K562 (cell line): Measurements from ENCODE around the gene CALM1. TPM values are rescaled to one million over a fixed set of nuclear protein-coding genes. Genes with fewer than 3 reads are reported as not detected.

Experiments used
- ATAC-seq: fragments of 200-7000 bp; cut with Tn5 transposase; 3 replicates; pipeline ENCODE4 v1.9.1; 2020; ENCODE audit warnings: moderate library complexity
- BruUV-seq: library from RNA; stranded (reverse); fragments of 400-500 nt; replicated peaks from 2 replicates; lab custom pipeline; 2021; lab: Mats Ljungman, UMichigan
- CTCF ChIA-PET: fragments of 300-600 bp; formaldehyde crosslinking; extraction: SDS; loops from one replicate; lab custom pipeline; 2021; ENCODE audit warnings: low intra/inter-chr PET ratio; lab: Yijun Ruan, JAX
- POLR2A ChIA-PET: fragments of 300-600, 350-650 bp; sonication (Branson Sonifier 250); formaldehyde crosslinking; extraction: SDS; loops from one replicate; lab custom pipeline; 2021; ENCODE audit warnings: antibody characterized with exemption, inconsistent platforms; lab: Yijun Ruan, JAX
- DNase-seq, 4 experiments: peaks; one replicate each; pipeline versions ENCODE4 v3.0.0 to v3.0.0-alpha.2; 2011 to 2018; ENCODE audit warnings: low spot score in 3 of 4, mixed read lengths in 3 of 4; ENCODE audit errors: extremely low read depth in 1 of 4
- FAIRE-seq: peaks from 2 replicates; lab custom pipeline; 2011; peaks lifted over from hg19 to GRCh38; lab: Jason Lieb, UNC
- H2AFZ ChIP-seq: 2 replicates; pipeline ENCODE4 v1.6.0; 2011; ENCODE audit warnings: low read depth, low read length, control low read depth, inconsistent platforms
- H3K27ac ChIP-seq: fragments of 200-600 bp; 3 replicates; pipeline ENCODE4 v1.8.0; 2011; ENCODE audit warnings: low read depth, mild to moderate bottlenecking, control low read depth, inconsistent platforms, low read length, moderate library complexity, mixed read lengths; ENCODE audit errors: extremely low read depth
- H3K27me3 ChIP-seq, 2 experiments: fragments of 300-600 bp in 1 of 2; 2 replicates in 1 of 2; 3 replicates in 1 of 2; pipeline versions ENCODE4 v1.6.0 to v1.8.0; 2011; ENCODE audit warnings: inconsistent platforms in 2 of 2, low read length in 2 of 2, mild to moderate bottlenecking in 1 of 2, mixed read lengths in 1 of 2, moderate library complexity in 1 of 2; ENCODE audit not compliant: control insufficient read depth in 2 of 2, insufficient read depth in 2 of 2
- H3K36me3 ChIP-seq: fragments of 300-600 bp; 3 replicates; pipeline ENCODE4 v1.8.0; 2011; ENCODE audit warnings: mild to moderate bottlenecking, low read length, inconsistent platforms; ENCODE audit not compliant: control insufficient read depth, insufficient read depth
- H3K4me1 ChIP-seq, 2 experiments: fragments of 200-600 bp in 1 of 2; replicated peaks in 1 of 2; 2 replicates in 1 of 2; 3 replicates in 1 of 2; pipeline versions ENCODE4 v1.5.1 to v1.8.0; 2011; ENCODE audit warnings: inconsistent platforms in 2 of 2, low read length in 2 of 2, mild to moderate bottlenecking in 1 of 2, mixed read lengths in 1 of 2, moderate library complexity in 1 of 2; ENCODE audit not compliant: control insufficient read depth in 2 of 2, insufficient read depth in 2 of 2
- H3K4me2 ChIP-seq: 2 replicates; pipeline ENCODE4 v1.6.1; 2011; ENCODE audit warnings: low read length, control low read depth, inconsistent platforms, mixed read lengths; ENCODE audit not compliant: insufficient read depth
- H3K4me3 ChIP-seq: fragments of 200-600 bp; sonication (generic), shearing (Covaris generic); 2 replicates; pipeline ENCODE4 v1.5.1; 2016; ENCODE audit warnings: control low read depth, inconsistent platforms
- H3K79me2 ChIP-seq: fragments of 200-600 bp; 3 replicates; pipeline ENCODE4 v1.8.0; 2011; ENCODE audit warnings: low read length, inconsistent platforms; ENCODE audit not compliant: control insufficient read depth, insufficient read depth
- H3K9ac ChIP-seq, 2 experiments: 2 replicates each; pipeline versions ENCODE4 v1.6.0 to v1.6.1; 2011; ENCODE audit warnings: low read depth in 2 of 2, low read length in 2 of 2, control low read depth in 1 of 2, inconsistent platforms in 1 of 2, mild to moderate bottlenecking in 1 of 2, mixed read lengths in 1 of 2; ENCODE audit not compliant: insufficient read depth in 1 of 2
- H3K9me1 ChIP-seq: one replicate; pipeline ENCODE4 v1.6.0; 2011; ENCODE audit warnings: inconsistent platforms, mild to moderate bottlenecking, low read length, moderate library complexity; ENCODE audit not compliant: control insufficient read depth, insufficient read depth
- H3K9me3 ChIP-seq: replicated peaks from 2 replicates; pipeline ENCODE4 v1.5.1; 2011; ENCODE audit warnings: low read depth, low read length, inconsistent platforms; ENCODE audit not compliant: control insufficient read depth, insufficient read depth
- H4K20me1 ChIP-seq: replicated peaks from 2 replicates; pipeline ENCODE4 v1.6.1; 2011; ENCODE audit warnings: low read length, inconsistent platforms, mixed read lengths; ENCODE audit not compliant: control insufficient read depth, insufficient read depth
- LARP7 ChIP-seq: fragments of 450-650 bp; IDR thresholded peaks from 2 replicates; pipeline ENCODE4 v1.6.1; 2016
- PHF8 ChIP-seq: fragments of 200-600 bp; sonication (generic); IDR thresholded peaks from 2 replicates; pipeline ENCODE4 v1.6.1; 2012; ENCODE audit warnings: mixed run types, mild to moderate bottlenecking, inconsistent platforms, low read length, moderate library complexity, borderline replicate concordance
- RFX1 ChIP-seq: fragments of 450-650 bp; IDR thresholded peaks from 2 replicates; pipeline ENCODE4 v1.6.1; 2016; ENCODE audit warnings: mild to moderate bottlenecking, moderate library complexity
- ZNF57 ChIP-seq: fragments of 450-650 bp; formaldehyde crosslinking; IDR thresholded peaks from 2 replicates; pipeline ENCODE4 v1.4.0; 2020; ENCODE audit warnings: mild to moderate bottlenecking, moderate library complexity
- ZNF717 ChIP-seq: fragments of 250-450 bp; sonication (Bioruptor Pico); IDR thresholded peaks from 2 replicates; pipeline ENCODE4 v1.5.0; 2021
- WGBS: fragments of 100-300 bp; shearing (Covaris generic); methylation state at CpG from one replicate; pipeline ENCODE4 v1.1.6; 2016; ENCODE audit warnings: low coverage, mixed read lengths; ENCODE audit not compliant: insufficient coverage; ENCODE audit errors: missing lambda C conversion rate; 5-methylcytosine and 5-hydroxymethylcytosine counted together
- in situ Hi-C: fragments of 300-500 bp; cut with MboI; formaldehyde crosslinking; loops from 4 replicates; pipeline ENCODE4 v1.15.0; 2018; ENCODE audit warnings: inconsistent platforms, mixed read lengths
- intact Hi-C: fragments of 100-400 bp; cut with micrococcal nuclease; formaldehyde crosslinking; loops from 2 replicates; pipeline ENCODE4 v1.14.2; 2022
- polyA plus RNA-seq, 8 experiments: library from polyadenylated mRNA; depleted of rRNA in 4 of 8; stranded (reverse) in 5 of 8; unstranded in 3 of 8; fragments of >200 nt; fragmentation: Nextera tagmentation in 2 of 8; fragmentation: Illumina TruSeq in 1 of 8; extraction: Ambion mirVana in 2 of 8; extraction: Trizol in 1 of 8; gene quantifications; 2 replicates each; pipeline versions ENCODE4 v1.2.1 to v1.2.3, GENCODE V29; 2011 to 2014; ENCODE audit warnings: inconsistent platforms in 1 of 8, missing spikeins in 1 of 8
- total RNA-seq, 7 experiments: library from RNA; depleted of rRNA in 6 of 7; stranded (reverse); fragments of >200 nt in 6 of 7; fragmentation: Illumina TruSeq in 2 of 7; extraction: Trizol in 2 of 7; gene quantifications; 2 replicates each; pipeline versions ENCODE4 v1.2.1 to v1.2.3, GENCODE V29; 2011 to 2021; ENCODE audit warnings: low replicate concordance in 1 of 7
- TF ChIP-seq, protein P1 (sequence below), 2 experiments: fragments of 450-650 bp; IDR thresholded peaks; 2 replicates each; pipeline ENCODE4 v1.6.1; 2016; ENCODE audit warnings: mild to moderate bottlenecking in 2 of 2, borderline replicate concordance in 1 of 2, low read depth in 1 of 2, moderate library complexity in 1 of 2
- TF ChIP-seq, protein P2 (sequence below): fragments of 200-800 bp; sonication (Bioruptor generic); IDR thresholded peaks from 2 replicates; pipeline ENCODE4 v1.6.1; 2017; ENCODE audit warnings: missing genetic modification characterization, missing compliant biosample characterization
- TF ChIP-seq, protein P3 (sequence below): fragments of 450-650 bp; IDR thresholded peaks from 2 replicates; pipeline ENCODE4 v1.7.1; 2018; ENCODE audit warnings: mild to moderate bottlenecking, low read depth; ENCODE audit not compliant: partially characterized antibody

Gene CALM1
- total and polyA plus RNA-seq, 9 of the 15 experiments (the other 6 are each of a cell fraction or from before 2014, with no cell fraction given) = 48.0 to 269 (median 158) TPM

DNA sequence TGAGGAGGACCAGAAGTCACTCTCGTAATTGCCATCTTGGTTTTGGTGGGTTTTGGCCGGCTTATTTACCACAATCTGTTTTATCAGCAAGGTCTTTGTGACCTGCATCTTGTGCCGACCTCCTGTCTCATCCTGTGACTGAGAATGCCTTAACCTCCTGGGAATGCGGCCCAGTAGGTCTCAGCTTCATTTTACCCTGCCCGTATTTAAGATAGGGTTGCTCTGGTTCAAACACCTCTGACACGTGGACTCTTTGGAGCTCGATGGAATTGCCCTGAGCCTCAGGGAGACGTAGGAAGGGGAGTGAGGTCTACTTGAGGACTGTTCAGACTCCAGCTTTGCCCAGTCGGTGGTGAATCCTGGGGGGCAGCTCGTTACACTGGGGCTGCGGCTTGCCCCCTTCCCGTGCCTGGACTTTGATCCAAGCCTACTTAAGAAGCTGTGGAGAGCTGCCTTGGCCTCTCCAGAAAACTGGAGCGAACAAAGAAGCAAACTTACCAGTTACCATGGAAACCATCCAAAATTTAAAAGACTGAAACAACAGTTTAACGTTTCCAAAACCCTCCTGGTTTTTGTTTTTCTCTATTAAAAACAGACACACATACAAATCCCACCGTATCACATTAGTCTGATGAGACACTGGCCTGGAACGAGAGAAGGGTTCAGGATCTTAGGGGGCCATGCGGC, 28.0 kb downstream of the CALM1 start:
- no peak overlapping the region for H3K27ac ChIP-seq
- no peaks in the 10 kb centered on the region for H3K9me1 ChIP-seq
- 14% methylated on average over 15 of the region's 17 CpGs for WGBS
- in situ Hi-C loops (no loop called here), intact Hi-C loops (no loop called here)
- ATAC-seq (no peak), DNase-seq (no peak), FAIRE-seq (no peak)
- no TSS peak for BruUV-seq
- no peak overlapping the region for H3K4me3 ChIP-seq
- 0 out of 2 replicates have a peak, but pooled peaks cover 2% of the 10 kb centered on the region for H3K9me3 ChIP-seq
- POLR2A ChIA-PET = interaction anchor here (0.6 to 1.3 kb wide), 4 partner anchors 41 to 1942 kb away, joined by 3 read pairs; no protein-coding TSS in a partner anchor
- H2AFZ ChIP-seq = no peak overlapping the region
- no peaks in the 10 kb centered on the region for H3K79me2 ChIP-seq
- no peaks in the 10 kb centered on the region; a peak in 1 of 5 replicates for H3K4me1 ChIP-seq
- H3K9ac ChIP-seq = no peak overlapping the region
- H3K4me2 ChIP-seq = no peak overlapping the region
- H3K27me3 ChIP-seq = peaks cover 0 to 33% of the 10 kb centered on the region in 2 experiments; a peak in 3 of 5 replicates
- CTCF ChIA-PET = no interaction called here
- no peaks in the 10 kb centered on the region for H4K20me1 ChIP-seq
- H3K36me3 ChIP-seq = no peaks in the 10 kb centered on the region
- TF ChIP-seq LARP7 = no peak
- no peak for TF ChIP-seq PHF8
- TF ChIP-seq, protein P1, sequence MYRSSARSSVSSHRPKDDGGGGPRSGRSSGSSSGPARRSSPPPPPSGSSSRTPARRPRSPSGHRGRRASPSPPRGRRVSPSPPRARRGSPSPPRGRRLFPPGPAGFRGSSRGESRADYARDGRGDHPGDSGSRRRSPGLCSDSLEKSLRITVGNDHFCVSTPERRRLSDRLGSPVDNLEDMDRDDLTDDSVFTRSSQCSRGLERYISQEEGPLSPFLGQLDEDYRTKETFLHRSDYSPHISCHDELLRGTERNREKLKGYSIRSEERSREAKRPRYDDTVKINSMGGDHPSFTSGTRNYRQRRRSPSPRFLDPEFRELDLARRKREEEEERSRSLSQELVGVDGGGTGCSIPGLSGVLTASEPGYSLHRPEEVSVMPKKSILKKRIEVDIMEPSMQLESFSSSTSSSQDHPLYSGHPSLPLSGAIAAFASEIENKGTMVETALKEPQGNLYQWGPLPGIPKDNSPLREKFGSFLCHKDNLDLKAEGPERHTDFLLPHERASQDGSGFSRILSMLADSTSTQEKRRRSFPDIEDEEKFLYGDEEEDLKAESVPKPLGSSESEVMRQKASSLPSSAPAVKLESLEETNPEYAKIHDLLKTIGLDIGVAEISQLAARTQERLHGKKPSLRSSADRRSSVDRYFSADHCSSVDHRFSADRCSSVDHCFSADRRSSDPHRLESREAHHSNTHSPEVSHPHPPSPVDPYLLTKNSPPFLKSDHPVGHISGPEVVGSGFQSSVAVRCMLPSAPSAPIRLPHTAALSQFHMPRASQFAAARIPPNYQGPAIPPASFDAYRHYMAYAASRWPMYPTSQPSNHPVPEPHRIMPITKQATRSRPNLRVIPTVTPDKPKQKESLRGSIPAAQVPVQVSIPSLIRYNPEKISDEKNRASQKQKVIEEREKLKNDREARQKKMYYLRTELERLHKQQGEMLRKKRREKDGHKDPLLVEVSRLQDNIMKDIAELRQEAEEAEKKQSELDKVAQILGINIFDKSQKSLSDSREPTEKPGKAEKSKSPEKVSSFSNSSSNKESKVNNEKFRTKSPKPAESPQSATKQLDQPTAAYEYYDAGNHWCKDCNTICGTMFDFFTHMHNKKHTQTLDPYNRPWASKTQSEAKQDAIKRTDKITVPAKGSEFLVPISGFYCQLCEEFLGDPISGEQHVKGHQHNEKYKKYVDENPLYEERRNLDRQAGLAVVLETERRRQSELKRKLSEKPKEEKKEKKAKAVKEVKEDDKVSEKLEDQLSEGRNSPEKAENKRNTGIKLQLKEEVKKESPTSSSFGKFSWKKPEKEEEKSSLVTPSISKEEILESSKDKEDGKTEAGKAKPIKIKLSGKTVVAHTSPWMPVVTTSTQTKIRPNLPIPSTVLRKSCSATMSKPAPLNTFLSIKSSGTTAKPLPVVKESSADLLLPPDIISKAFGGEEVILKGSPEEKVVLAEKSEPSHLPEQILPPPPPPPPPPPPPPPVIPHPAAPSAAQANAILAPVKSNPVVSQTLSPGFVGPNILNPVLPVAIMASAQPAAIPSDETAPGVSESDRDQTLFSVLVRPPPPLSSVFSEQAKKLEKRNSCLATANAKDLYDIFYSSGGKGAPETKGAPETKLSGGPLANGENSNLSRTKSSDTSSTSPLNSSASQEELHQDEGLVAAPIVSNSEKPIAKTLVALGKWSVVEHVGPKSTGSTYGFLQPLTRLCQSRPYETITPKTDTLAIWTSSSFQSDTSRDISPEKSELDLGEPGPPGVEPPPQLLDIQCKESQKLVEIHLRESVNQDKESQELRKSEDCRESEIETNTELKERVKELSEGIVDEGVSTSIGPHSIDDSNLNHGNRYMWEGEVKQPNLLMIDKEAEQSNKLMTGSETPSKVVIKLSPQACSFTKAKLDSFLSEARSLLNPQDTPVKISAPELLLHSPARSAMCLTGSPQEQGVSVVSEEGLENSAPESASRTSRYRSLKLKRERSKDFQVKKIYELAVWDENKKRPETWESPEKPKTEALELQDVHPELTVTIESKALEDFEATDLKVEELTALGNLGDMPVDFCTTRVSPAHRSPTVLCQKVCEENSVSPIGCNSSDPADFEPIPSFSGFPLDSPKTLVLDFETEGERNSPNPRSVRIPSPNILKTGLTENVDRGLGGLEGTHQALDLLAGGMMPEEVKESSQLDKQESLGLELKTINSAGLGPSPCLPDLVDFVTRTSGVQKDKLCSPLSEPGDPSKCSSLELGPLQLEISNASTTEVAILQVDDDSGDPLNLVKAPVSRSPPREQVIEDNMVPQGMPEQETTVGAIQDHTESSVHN (IDR thresholded peaks at IDR 0.05; ENCODE audit: borderline replicate concordance in 1 of 2, low read depth in 1 of 2) = no peak
- peak; percentile 75 for TF ChIP-seq RFX1
- TF ChIP-seq, protein P2, sequence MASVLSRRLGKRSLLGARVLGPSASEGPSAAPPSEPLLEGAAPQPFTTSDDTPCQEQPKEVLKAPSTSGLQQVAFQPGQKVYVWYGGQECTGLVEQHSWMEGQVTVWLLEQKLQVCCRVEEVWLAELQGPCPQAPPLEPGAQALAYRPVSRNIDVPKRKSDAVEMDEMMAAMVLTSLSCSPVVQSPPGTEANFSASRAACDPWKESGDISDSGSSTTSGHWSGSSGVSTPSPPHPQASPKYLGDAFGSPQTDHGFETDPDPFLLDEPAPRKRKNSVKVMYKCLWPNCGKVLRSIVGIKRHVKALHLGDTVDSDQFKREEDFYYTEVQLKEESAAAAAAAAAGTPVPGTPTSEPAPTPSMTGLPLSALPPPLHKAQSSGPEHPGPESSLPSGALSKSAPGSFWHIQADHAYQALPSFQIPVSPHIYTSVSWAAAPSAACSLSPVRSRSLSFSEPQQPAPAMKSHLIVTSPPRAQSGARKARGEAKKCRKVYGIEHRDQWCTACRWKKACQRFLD (CRISPR knock-in tag) = no peak
- TF ChIP-seq ZNF57 (CRISPR knock-in tag) = no peak
- no peak for TF ChIP-seq ZNF717 (CRISPR knock-in tag)
- TF ChIP-seq, protein P3, sequence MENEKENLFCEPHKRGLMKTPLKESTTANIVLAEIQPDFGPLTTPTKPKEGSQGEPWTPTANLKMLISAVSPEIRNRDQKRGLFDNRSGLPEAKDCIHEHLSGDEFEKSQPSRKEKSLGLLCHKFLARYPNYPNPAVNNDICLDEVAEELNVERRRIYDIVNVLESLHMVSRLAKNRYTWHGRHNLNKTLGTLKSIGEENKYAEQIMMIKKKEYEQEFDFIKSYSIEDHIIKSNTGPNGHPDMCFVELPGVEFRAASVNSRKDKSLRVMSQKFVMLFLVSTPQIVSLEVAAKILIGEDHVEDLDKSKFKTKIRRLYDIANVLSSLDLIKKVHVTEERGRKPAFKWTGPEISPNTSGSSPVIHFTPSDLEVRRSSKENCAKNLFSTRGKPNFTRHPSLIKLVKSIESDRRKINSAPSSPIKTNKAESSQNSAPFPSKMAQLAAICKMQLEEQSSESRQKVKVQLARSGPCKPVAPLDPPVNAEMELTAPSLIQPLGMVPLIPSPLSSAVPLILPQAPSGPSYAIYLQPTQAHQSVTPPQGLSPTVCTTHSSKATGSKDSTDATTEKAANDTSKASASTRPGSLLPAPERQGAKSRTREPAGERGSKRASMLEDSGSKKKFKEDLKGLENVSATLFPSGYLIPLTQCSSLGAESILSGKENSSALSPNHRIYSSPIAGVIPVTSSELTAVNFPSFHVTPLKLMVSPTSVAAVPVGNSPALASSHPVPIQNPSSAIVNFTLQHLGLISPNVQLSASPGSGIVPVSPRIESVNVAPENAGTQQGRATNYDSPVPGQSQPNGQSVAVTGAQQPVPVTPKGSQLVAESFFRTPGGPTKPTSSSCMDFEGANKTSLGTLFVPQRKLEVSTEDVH = no peak
